ENCODE results near the gene DCUN1D2. TPM values are rescaled to one million over a fixed set of nuclear protein-coding genes. Genes with fewer than 3 reads are reported as not detected.

DCUN1D2 gene
- total RNA-seq, 2 donors from 2014 or later: 12.2 to 14.5 TPM

DNA sequence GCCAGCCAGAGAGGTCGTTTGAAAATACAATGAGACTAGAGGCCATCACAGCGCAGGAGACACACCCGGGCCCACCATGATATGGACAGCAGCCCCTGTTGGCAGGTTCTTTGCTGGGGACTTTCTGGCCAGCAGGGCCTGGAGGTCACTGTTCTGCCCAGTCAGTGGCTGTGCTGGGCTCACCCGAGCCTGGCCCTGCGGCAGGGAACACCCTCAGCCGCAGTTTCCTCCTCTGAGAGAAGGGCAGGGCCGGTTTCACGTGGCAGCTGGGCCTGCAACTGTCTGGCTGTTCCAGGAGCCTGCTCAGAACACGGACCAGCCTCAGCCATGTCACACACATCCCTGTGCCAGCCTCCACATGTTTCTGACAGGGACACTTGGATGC, 76.6 kb downstream of the DCUN1D2 start:
- DNase-seq: no peak
- Histone ChIP-seq H3K4me3 (no peak overlapping the region), H3K36me3 (replicated peaks in 1 of 2; ENCODE audit: insufficient read depth in 1 of 2, low read depth in 2 of 2) (no peaks in the 10 kb centered on the region), H3K9me3 (no peaks in the 10 kb centered on the region), H3K4me1 (no peaks in the 10 kb centered on the region), H3K27me3 (no peaks in the 10 kb centered on the region), H3K27ac (no peak overlapping the region)
- intact Hi-C loops (cut with DNase I): no loop called here
- 67 to 69% methylated on average over 3 to 9 of the region's 9 CpGs for WGBS, 2 donors
- ATAC-seq: no peak
- TF ChIP-seq POLR2A (IDR thresholded peaks at IDR 0.05) (no peak), CTCF (IDR thresholded peaks at IDR 0.05) (no peak)

GRCh38 chr13:113413178-113413897, 77.2 kb downstream of the DCUN1D2 start:
- ATAC-seq (no peak), DNase-seq (no peak)
- Histone ChIP-seq H3K27ac (no peak overlapping the region), H3K4me1 (no peaks in the 10 kb centered on the region), H3K4me3 (no peak overlapping the region), H3K9me3 (no peaks in the 10 kb centered on the region), H3K27me3 (no peaks in the 10 kb centered on the region), H3K36me3 (replicated peaks in 1 of 2; ENCODE audit: insufficient read depth in 1 of 2, low read depth in 2 of 2) (no peaks in the 10 kb centered on the region)
- TF ChIP-seq CTCF (IDR thresholded peaks at IDR 0.05): no peak
- TF ChIP-seq POLR2A (IDR thresholded peaks at IDR 0.05): no peak
- intact Hi-C loops (cut with DNase I): no loop called here
- WGBS, 2 donors: 87 to 90% methylated on average over 9 to 32 of the region's 32 CpGs

DNA sequence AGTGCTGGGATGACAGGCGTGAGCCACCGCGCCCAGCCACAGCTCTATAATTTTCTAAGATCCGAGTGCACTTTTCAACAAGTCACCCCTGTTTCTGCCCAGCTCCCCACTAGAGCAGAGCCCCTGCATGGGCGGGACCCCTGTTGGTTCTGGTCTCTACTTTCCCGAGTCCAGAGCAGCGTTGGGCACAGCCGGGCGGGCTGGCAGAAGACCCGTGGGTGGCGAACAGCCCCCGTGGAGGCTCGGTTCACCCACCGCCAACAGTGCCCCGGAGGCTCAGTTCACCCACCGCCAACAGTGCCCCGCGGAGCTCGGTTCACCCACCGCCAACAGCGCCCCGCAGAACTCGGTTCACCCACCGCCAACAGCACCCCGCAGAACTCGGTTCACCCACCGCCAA, 78.1 kb downstream of the DCUN1D2 start:
- Histone ChIP-seq H3K27ac (no peak overlapping the region), H3K27me3 (no peaks in the 10 kb centered on the region), H3K4me1 (no peaks in the 10 kb centered on the region), H3K4me3 (no peak overlapping the region), H3K36me3 (replicated peaks in 1 of 2; ENCODE audit: insufficient read depth in 1 of 2, low read depth in 2 of 2) (no peaks in the 10 kb centered on the region), H3K9me3 (no peaks in the 10 kb centered on the region)
- ATAC-seq: no peak
- intact Hi-C loops (cut with DNase I): no loop called here
- TF ChIP-seq POLR2A (IDR thresholded peaks at IDR 0.05): no peak
- no peak for TF ChIP-seq CTCF (IDR thresholded peaks at IDR 0.05)
- 95% methylated on average over 9 to 25 of the region's 27 CpGs for WGBS, 2 donors
- DNase-seq: no peak

GRCh38 chr13:113411216-113412023, 79.1 kb downstream of the DCUN1D2 start:
- H3K27me3 ChIP-seq: no peaks in the 10 kb centered on the region
- H3K9me3 ChIP-seq: no peaks in the 10 kb centered on the region
- intact Hi-C loops (cut with DNase I): no loop called here
- H3K27ac ChIP-seq: no peak overlapping the region
- H3K36me3 ChIP-seq (replicated peaks in 1 of 2; ENCODE audit: insufficient read depth in 1 of 2, low read depth in 2 of 2): no peaks in the 10 kb centered on the region
- DNase-seq (peak in 1 of 4 donors; percentile 46), ATAC-seq (peak; percentile 29)
- H3K4me1 ChIP-seq: no peaks in the 10 kb centered on the region
- 68 to 77% methylated on average over 27 to 30 of the region's 30 CpGs for WGBS, 2 donors
- TF ChIP-seq CTCF (IDR thresholded peaks at IDR 0.05): no peak
- TF ChIP-seq POLR2A (IDR thresholded peaks at IDR 0.05): no peak
- no peak overlapping the region for H3K4me3 ChIP-seq
